H9 (cell line): ENCODE data around the gene SAMM50. TPM values are rescaled to one million over a fixed set of nuclear protein-coding genes. Genes with fewer than 3 reads are reported as not detected.

ENCODE experiments used
- DNase-seq: peaks from one replicate; pipeline ENCODE4 v3.0.0-alpha.2; 2017
- H2AFZ ChIP-seq: one replicate; pipeline ENCODE4 v1.6.1; 2013; ENCODE audit warnings: mild to moderate bottlenecking, low read length, control low read depth, moderate library complexity
- H2AK5ac ChIP-seq: 2 replicates; pipeline ENCODE4 v1.6.1; 2013; ENCODE audit warnings: low read length, control low read depth, mixed read lengths; ENCODE audit not compliant: insufficient read length
- H2BK120ac ChIP-seq: one replicate; pipeline ENCODE4 v1.6.1; 2013; ENCODE audit warnings: low read depth, mild to moderate bottlenecking, low read length, control low read depth, inconsistent platforms; ENCODE audit not compliant: poor library complexity, severe bottlenecking
- H2BK12ac ChIP-seq: 2 replicates; pipeline ENCODE4 v1.6.1; 2013; ENCODE audit warnings: low read length, control low read depth, mixed read lengths, low read depth; ENCODE audit not compliant: insufficient read length
- H2BK15ac ChIP-seq: 2 replicates; pipeline ENCODE4 v1.6.1; 2013; ENCODE audit warnings: low read depth, low read length, control low read depth
- H2BK20ac ChIP-seq: one replicate; pipeline ENCODE4 v1.6.1; 2013; ENCODE audit warnings: low read depth, mild to moderate bottlenecking, low read length, control low read depth, inconsistent platforms; ENCODE audit not compliant: poor library complexity, severe bottlenecking
- H2BK5ac ChIP-seq: 2 replicates; pipeline ENCODE4 v1.6.1; 2013; ENCODE audit warnings: low read length, control low read depth, mixed read lengths; ENCODE audit not compliant: insufficient read length
- H3K14ac ChIP-seq: 2 replicates; pipeline ENCODE4 v1.6.1; 2013; ENCODE audit warnings: low read length, control low read depth; ENCODE audit not compliant: insufficient read depth
- H3K18ac ChIP-seq: 2 replicates; pipeline ENCODE4 v1.6.1; 2013; ENCODE audit warnings: low read depth, mild to moderate bottlenecking, mixed read lengths, low read length, control low read depth; ENCODE audit not compliant: insufficient read length
- H3K23ac ChIP-seq: 2 replicates; pipeline ENCODE4 v1.6.1; 2013; ENCODE audit warnings: low read length, control low read depth, mixed read lengths, low read depth; ENCODE audit not compliant: insufficient read length
- H3K23me2 ChIP-seq: 2 replicates; pipeline ENCODE4 v1.6.1; 2013; ENCODE audit warnings: low read depth, mild to moderate bottlenecking, mixed read lengths, low read length, control low read depth; ENCODE audit not compliant: insufficient read length, poor library complexity, severe bottlenecking
- H3K27ac ChIP-seq: 2 replicates; pipeline ENCODE4 v1.5.1; 2013; ENCODE audit warnings: low read length, control low read depth, mixed read lengths, low read depth; ENCODE audit not compliant: insufficient read length
- H3K27me3 ChIP-seq: 2 replicates; pipeline ENCODE4 v1.6.1; 2013; ENCODE audit warnings: low read length, control low read depth, inconsistent platforms; ENCODE audit not compliant: insufficient read depth
- H3K4ac ChIP-seq: 2 replicates; pipeline ENCODE4 v1.6.1; 2013; ENCODE audit warnings: low read depth, mild to moderate bottlenecking, control low read depth, inconsistent platforms, low read length, moderate library complexity
- H3K4me1 ChIP-seq: 2 replicates; pipeline ENCODE4 v1.6.1; 2013; ENCODE audit warnings: low read length, control low read depth, inconsistent platforms; ENCODE audit not compliant: insufficient read depth
- H3K4me2 ChIP-seq: 2 replicates; pipeline ENCODE4 v1.6.1; 2013; ENCODE audit warnings: low read length, control low read depth, mixed read lengths; ENCODE audit not compliant: insufficient read length, insufficient read depth
- H3K56ac ChIP-seq: 2 replicates; pipeline ENCODE4 v1.6.1; 2013; ENCODE audit warnings: low read depth, mild to moderate bottlenecking, mixed read lengths, low read length, control low read depth; ENCODE audit not compliant: insufficient read length
- H3K79me1 ChIP-seq: 2 replicates; pipeline ENCODE4 v1.6.1; 2013; ENCODE audit warnings: low read depth, mild to moderate bottlenecking, moderate library complexity, low read length, control low read depth, inconsistent platforms; ENCODE audit not compliant: insufficient read depth, poor library complexity, severe bottlenecking
- H3K79me2 ChIP-seq: 2 replicates; pipeline ENCODE4 v1.6.1; 2013; ENCODE audit warnings: low read length, control low read depth, inconsistent platforms; ENCODE audit not compliant: insufficient read depth
- H3K9ac ChIP-seq: 2 replicates; pipeline ENCODE4 v1.6.1; 2013; ENCODE audit warnings: low read length, control low read depth, mixed read lengths; ENCODE audit not compliant: insufficient read length; ENCODE audit errors: extremely low read depth
- H3K9me3 ChIP-seq: one replicate; pipeline ENCODE4 v1.6.1; 2013; ENCODE audit warnings: low read depth, low read length, inconsistent platforms; ENCODE audit not compliant: control insufficient read depth
- H3T11ph ChIP-seq: one replicate; pipeline ENCODE4 v1.6.1; 2013; ENCODE audit warnings: mild to moderate bottlenecking, low read length, control low read depth, inconsistent platforms
- H4K20me1 ChIP-seq: one replicate; pipeline ENCODE4 v1.6.1; 2013; ENCODE audit not compliant: control insufficient read depth, insufficient read length, insufficient read depth
- H4K5ac ChIP-seq: 2 replicates; pipeline ENCODE4 v1.6.1; 2013; ENCODE audit warnings: low read depth, mild to moderate bottlenecking, mixed read lengths, low read length, control low read depth; ENCODE audit not compliant: insufficient read length
- H4K8ac ChIP-seq: replicated peaks from 2 replicates; pipeline ENCODE4 v1.6.1; 2013; ENCODE audit warnings: low read length, control low read depth, mixed read lengths, low read depth; ENCODE audit not compliant: insufficient read length
- H4K91ac ChIP-seq: 2 replicates; pipeline ENCODE4 v1.6.1; 2013; ENCODE audit warnings: low read depth, mild to moderate bottlenecking, moderate library complexity, mixed read lengths, low read length, control low read depth; ENCODE audit not compliant: insufficient read length
- H3K27ac Mint-ChIP-seq, 3 experiments: 2 replicates in 2 of 3; 3 replicates in 1 of 3; pipeline ENCODE4 v1.8.0; 2020 to 2021; ENCODE audit warnings: mixed read lengths in 3 of 3, mild to moderate bottlenecking in 1 of 3, moderate library complexity in 1 of 3
- H3K27me3 Mint-ChIP-seq: 2 replicates; pipeline ENCODE4 v1.8.0; 2021; ENCODE audit warnings: low read depth, mild to moderate bottlenecking, moderate library complexity, mixed read lengths
- H3K36me3 Mint-ChIP-seq, 3 experiments: 2 replicates in 2 of 3; 3 replicates in 1 of 3; pipeline ENCODE4 v1.8.0; 2020 to 2021; ENCODE audit warnings: low read depth in 3 of 3, mixed read lengths in 3 of 3; ENCODE audit not compliant: insufficient read depth in 1 of 3
- H3K4me1 Mint-ChIP-seq, 2 experiments: 2 replicates each; pipeline ENCODE4 v1.8.0; 2020; ENCODE audit warnings: mixed read lengths in 2 of 2
- H3K4me3 Mint-ChIP-seq, 2 experiments: 2 replicates in 1 of 2; 3 replicates in 1 of 2; pipeline ENCODE4 v1.8.0; 2020 to 2021; ENCODE audit warnings: mild to moderate bottlenecking in 2 of 2, mixed read lengths in 2 of 2, moderate library complexity in 1 of 2
- H3K9me3 Mint-ChIP-seq, 2 experiments: 2 replicates in 1 of 2; 3 replicates in 1 of 2; pipeline ENCODE4 v1.8.0; 2020; ENCODE audit warnings: mild to moderate bottlenecking in 2 of 2, mixed read lengths in 2 of 2, moderate library complexity in 1 of 2
- WGBS: extraction: QIAGEN DNeasy Blood & Tissue Kit; methylation state at CpG from one replicate; pipeline ENCODE4 v1.1.7; 2013; ENCODE audit warnings: missing lambda C conversion rate, low lambda C conversion rate, mixed read lengths; ENCODE audit not compliant: insufficient read length; ENCODE audit errors: extremely low coverage; 5-methylcytosine and 5-hydroxymethylcytosine counted together
- total RNA-seq: library from RNA; stranded (reverse); gene quantifications from 2 replicates; pipeline ENCODE4 v1.2.1, GENCODE V29; 2021
- TF ChIP-seq, protein P1 (sequence below): fragments of 200-600 bp; sonication (generic); conservative IDR thresholded peaks from 3 replicates; pipeline ENCODE4 v1.8.0; 2021; ENCODE audit warnings: antibody characterized with exemption, mild to moderate bottlenecking

Gene SAMM50
- total RNA-seq, 1 experiment from 2014 or later = 57.2 TPM

GRCh38 chr22:43995798-43996169, 40.5 kb downstream of the SAMM50 start:
- Histone ChIP-seq H3K9me3 (no peaks in the 10 kb centered on the region), H4K91ac (no peak overlapping the region), H2BK15ac (no peak overlapping the region), H3K4me1 (no peaks in the 10 kb centered on the region), H3K4ac (no peak overlapping the region), H4K8ac (no peak overlapping the region), H4K20me1 (peaks cover 4% of the 10 kb centered on the region), H3K27me3 (no peaks in the 10 kb centered on the region), H3K27ac (no peak overlapping the region), H2BK5ac (no peak overlapping the region), H2AFZ (no peak overlapping the region), H2AK5ac (no peak overlapping the region), H3K23me2 (no peaks in the 10 kb centered on the region), H2BK12ac (no peak overlapping the region), H3K14ac (no peak overlapping the region), H2BK120ac (no peak overlapping the region), H3K23ac (no peak overlapping the region), H3K9ac (no peak overlapping the region), H3K56ac (no peak overlapping the region), H3T11ph (no peak overlapping the region), H3K18ac (no peak overlapping the region), H2BK20ac (no peak overlapping the region), H3K79me2 (no peaks in the 10 kb centered on the region), H4K5ac (no peak overlapping the region), H3K4me2 (no peak overlapping the region), H3K79me1 (no peaks in the 10 kb centered on the region)
- DNase-seq = no peak
- TF ChIP-seq, protein P1, sequence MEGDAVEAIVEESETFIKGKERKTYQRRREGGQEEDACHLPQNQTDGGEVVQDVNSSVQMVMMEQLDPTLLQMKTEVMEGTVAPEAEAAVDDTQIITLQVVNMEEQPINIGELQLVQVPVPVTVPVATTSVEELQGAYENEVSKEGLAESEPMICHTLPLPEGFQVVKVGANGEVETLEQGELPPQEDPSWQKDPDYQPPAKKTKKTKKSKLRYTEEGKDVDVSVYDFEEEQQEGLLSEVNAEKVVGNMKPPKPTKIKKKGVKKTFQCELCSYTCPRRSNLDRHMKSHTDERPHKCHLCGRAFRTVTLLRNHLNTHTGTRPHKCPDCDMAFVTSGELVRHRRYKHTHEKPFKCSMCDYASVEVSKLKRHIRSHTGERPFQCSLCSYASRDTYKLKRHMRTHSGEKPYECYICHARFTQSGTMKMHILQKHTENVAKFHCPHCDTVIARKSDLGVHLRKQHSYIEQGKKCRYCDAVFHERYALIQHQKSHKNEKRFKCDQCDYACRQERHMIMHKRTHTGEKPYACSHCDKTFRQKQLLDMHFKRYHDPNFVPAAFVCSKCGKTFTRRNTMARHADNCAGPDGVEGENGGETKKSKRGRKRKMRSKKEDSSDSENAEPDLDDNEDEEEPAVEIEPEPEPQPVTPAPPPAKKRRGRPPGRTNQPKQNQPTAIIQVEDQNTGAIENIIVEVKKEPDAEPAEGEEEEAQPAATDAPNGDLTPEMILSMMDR = no peak
- Mint-ChIP-seq H3K27ac (no peak overlapping the region; a peak in 1 of 7 replicates), H3K4me1 (peaks cover 4 to 10% of the 10 kb centered on the region in 2 experiments; a peak in 3 of 4 replicates), H3K27me3 (no peaks in the 10 kb centered on the region), H3K9me3 (no peaks in the 10 kb centered on the region), H3K36me3 (peaks cover 18 to 73% (median 71%) of the 10 kb centered on the region in 3 experiments; a peak in 6 of 7 replicates), H3K4me3 (no peak overlapping the region)
- WGBS = no CpG with 5 or more reads among the region's 10 CpGs
